ENCODE measurements around the gene CD79A. TPM values are rescaled to one million over a fixed set of nuclear protein-coding genes. Genes with fewer than 3 reads are reported as not detected.

The CD79A gene
- total and polyA plus RNA-seq, 2 donors (not counting 3 experiments of a cell fraction or from before 2014, with no cell fraction given): 0.32 TPM; not detected in 1

- Histone ChIP-seq H3K36me3 (ENCODE audit: control insufficient read depth in 2 of 2, extremely low read depth in 1 of 2, insufficient read depth in 2 of 2, low read length in 2 of 2) (peaks cover 6 to 50% of the 10 kb centered on the region in 2 experiments), H4K20me1 (replicated peaks; ENCODE audit: control insufficient read depth, extremely low read depth, insufficient read depth, low read length) (no peaks in the 10 kb centered on the region), H3K4me2 (ENCODE audit: insufficient read depth, low read length) (no peak overlapping the region), H3K27me3 (ENCODE audit: control insufficient read depth in 2 of 2, insufficient read depth in 2 of 2, low read length in 2 of 2) (peaks cover 6 to 8% of the 10 kb centered on the region in 2 experiments), H3K4me1 (ENCODE audit: control insufficient read depth, extremely low read depth, insufficient read depth, low read length) (no peaks in the 10 kb centered on the region), H3K4me3 (replicated peaks in 1 of 3; ENCODE audit: insufficient read depth in 1 of 3, low read depth in 1 of 3, low read length in 3 of 3) (no peak overlapping the region), H3K27ac (ENCODE audit: insufficient read depth, low read depth, low read length) (no peak overlapping the region), H3K9me1 (replicated peaks; ENCODE audit: control insufficient read depth, extremely low read depth, insufficient read depth, low read length) (no peaks in the 10 kb centered on the region), H3K79me2 (ENCODE audit: control insufficient read depth, insufficient read depth, low read length) (no peaks in the 10 kb centered on the region), H3K9me3 (replicated peaks; ENCODE audit: control insufficient read depth, insufficient read depth, low read length) (no peaks in the 10 kb centered on the region), H2AFZ (ENCODE audit: low read depth, low read length) (no peak overlapping the region), H3K9ac (replicated peaks; ENCODE audit: extremely low read depth, insufficient read depth, low read length) (no peak overlapping the region)
- intact Hi-C loops (cut with micrococcal nuclease) (no loop called here), dilution Hi-C loops (cut with MboI; ENCODE audit: extremely low pct_ligation_motif_present, low sequenced_read_pairs) (no loop called here)
- no peak for TF ChIP-seq MYC (IDR thresholded peaks at IDR 0.05; ENCODE audit: low read depth, low read length)
- TF ChIP-seq POLR2A (IDR thresholded peaks at IDR 0.05; ENCODE audit: low read depth, low read length): no peak
- TF ChIP-seq EZH2 (IDR thresholded peaks at IDR 0.05; ENCODE audit: borderline replicate concordance, low read depth, low read length, severe bottlenecking): no peak
- no peak for TF ChIP-seq GATA2 (IDR thresholded peaks at IDR 0.05; ENCODE audit: insufficient read depth, insufficient read length, low read depth, low read length)
- TF ChIP-seq JUN (IDR thresholded peaks at IDR 0.05; ENCODE audit: borderline replicate concordance, insufficient read depth, insufficient read length, low read depth): no peak
- TF ChIP-seq CTCF (IDR thresholded peaks at IDR 0.05; ENCODE audit: extremely low read depth in 1 of 2, insufficient read depth in 1 of 2, low read depth in 1 of 2, low read length in 2 of 2): no peak
- DNase-seq (ENCODE audit: low read depth, low spot score) (no peak), FAIRE-seq (no peak)
- ChIA-PET POLR2A (interaction anchor here (0.6 kb wide), 1 partner anchor 31 kb away, joined by 3 read pairs; no protein-coding TSS in a partner anchor), CTCF (no interaction called here)
- no TSS peak for BruUV-seq (replicated peaks)
Measured at GRCh38 chr19:41906271-41906670, 29.2 kb downstream of the CD79A start.
